NAMALWA (cell line): Measurements from ENCODE around the gene MAP4K1.
A peak's percentile ranks its signal among the peaks of the same experiment; 100 is the strongest.
"Not testable (repeated sequence)": the region's sequence is repeated elsewhere in the genome, so short reads cannot be mapped to it uniquely, and the experiment has no call there.

Source experiments
- DNase-seq: peaks from one replicate; pipeline ENCODE4 v3.0.0-alpha.2; 2015; ENCODE audit warnings: low spot score

Gene MAP4K1

DNA sequence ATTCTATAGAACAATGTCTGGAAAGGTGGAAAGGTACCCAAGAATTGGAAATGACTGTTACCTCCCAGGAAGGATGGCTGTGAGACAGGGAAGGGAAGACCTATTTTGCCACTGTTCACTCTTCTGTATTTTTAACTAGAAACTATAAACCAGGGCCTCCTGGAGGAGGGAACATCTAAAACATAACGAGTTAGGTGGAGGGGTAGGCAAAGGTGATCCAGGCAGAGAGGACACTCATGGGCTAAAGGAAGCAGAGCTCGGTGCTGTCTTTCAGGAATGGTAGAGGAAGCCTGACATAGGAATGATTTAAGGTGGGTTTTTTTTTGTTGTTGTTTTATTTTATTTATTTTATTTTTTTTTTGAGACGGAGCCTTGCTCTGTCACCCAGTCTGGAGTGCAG lies 7.1 kb upstream of the MAP4K1 start:
- no peak for DNase-seq

DNA sequence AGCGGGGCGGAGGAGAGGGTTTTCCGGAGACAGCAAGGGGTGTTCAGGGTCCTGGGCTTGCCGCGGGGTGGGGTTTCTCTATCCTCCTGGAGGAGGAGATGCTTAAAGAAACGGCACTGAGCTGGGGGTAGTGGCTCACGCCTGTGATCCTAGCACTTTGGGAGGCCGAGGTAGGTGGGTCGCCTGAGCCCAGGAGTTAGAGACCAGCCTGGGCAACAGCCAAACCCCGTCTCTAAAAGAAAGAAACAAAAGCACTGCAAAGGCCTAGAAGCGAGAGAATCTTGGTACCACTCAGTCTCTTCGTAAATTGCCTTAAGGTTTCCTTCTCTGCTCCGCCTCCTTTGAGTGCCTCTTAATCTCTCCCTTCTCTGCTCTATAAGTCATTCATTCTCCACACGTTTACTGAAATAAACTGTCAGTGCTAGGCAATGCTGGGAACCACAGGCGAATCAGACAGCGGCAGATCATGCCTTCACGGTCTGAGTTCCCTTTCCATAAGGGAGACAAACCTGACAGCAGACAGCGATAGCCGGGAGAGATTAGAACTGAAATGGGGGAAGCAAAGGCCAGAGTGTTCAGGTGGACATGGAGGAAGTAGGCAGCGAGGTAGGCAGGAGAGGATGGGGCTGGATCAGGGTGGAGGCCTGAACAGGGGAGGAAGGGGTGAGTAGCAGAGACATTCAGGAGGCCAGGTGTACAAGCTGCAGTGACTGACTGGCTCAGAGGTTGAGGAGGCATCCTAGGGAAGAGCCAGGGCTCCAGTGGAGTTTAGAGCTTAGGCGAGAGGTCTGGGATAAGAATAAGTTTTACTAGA lies 1.8 kb upstream of the MAP4K1 start:
- DNase-seq = no peak

DNA sequence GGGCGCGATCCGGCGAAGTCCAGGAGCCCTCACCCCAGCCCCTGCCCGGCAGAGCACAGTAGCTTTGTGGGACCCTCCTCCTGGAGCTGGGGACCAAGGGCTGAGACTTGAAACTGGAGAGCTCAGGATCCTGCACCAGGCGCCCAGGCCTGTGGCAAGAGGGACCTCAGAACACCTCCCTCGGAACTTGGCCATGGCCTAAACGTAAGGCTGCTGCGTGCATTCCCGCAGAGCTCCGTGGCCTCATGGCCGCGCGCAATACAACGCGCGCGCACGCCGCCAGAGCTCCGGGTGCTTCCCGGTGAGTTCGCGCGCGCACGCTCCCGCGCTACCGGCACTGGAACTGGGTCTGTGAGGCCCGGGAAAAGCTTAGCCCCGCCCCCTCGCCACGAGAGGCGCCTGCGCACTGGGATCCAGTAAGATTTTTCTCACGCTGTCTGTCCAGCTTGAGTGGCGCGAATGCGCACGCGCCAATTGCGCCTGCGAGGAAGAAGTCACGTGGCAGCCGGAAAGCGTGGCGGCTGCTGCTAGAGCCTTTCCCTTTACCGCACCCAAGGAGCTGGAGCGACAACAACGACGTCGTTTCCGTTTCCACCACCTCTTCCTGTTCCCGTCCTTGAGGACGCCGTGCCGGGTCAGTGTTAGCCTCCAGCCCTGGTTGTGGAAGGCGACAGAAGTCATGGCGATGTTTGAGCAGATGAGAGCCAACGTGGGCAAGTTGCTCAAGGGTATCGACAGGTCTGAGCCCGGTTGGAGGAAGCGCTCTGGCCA lies 1.0 kb upstream of the MAP4K1 start, which contains the start of gene EIF3K:
Gene EIF3K (plus strand): TSS at position 599 of the 771 bp plus-strand sequence. CDS start 81 bp downstream, at position 680.
- peak; percentile 99 for DNase-seq

GRCh38 chr19:38617283-38617763 lies 430 bp downstream of the MAP4K1 start:
- peak; percentile 65 for DNase-seq

DNA sequence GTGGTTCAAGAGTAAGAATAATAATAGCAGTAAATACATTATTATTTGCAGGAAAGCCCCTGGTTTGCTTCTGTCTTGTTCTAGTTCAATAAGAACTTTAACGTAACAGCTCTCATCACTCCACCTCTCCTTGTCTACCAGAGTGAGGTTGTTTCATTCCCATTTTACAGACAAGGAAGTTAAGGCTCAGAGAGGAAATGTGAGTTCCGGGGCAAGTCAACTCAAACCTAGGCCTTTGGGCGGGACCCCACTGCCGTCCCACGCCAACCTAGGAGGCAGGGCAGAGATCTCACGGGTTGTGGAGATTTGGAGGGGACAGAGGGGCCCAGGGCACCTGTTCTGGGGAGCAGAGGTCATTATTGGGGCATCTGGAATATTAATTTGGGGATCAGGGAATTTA lies 1.5 kb downstream of the MAP4K1 start:
- no peak for DNase-seq

DNA sequence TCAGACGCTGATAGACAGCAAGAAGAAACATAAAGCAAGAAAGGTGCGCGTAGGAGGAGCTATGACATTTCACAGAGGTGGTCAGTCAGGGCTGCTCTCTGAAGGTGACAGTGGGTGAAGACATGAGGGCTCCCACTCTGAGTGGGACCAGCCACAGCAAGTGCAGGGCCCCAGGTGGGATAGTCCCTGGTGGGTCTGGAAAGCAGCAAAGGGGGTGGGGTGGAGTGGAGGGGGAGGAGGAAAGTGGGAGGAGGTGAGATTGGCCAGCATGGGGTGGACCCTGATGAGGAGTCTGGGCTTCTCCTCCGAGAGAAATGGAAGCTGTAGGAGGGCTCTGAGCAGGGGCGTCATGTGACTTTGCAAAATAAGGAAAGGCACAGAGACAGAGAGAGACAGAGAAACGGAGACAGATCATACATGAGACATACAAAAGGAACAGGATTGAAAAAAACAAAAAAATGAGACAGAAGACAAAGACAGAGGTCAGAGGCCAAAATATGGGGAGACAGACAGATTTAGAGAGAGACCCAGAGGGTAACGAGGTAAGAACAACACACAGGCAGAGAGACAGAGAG lies 2.7 kb downstream of the MAP4K1 start:
- DNase-seq = no peak

- DNase-seq = no peak
Observed at GRCh38 chr19:38614289-38614688, 3.5 kb downstream of the MAP4K1 start.

DNA sequence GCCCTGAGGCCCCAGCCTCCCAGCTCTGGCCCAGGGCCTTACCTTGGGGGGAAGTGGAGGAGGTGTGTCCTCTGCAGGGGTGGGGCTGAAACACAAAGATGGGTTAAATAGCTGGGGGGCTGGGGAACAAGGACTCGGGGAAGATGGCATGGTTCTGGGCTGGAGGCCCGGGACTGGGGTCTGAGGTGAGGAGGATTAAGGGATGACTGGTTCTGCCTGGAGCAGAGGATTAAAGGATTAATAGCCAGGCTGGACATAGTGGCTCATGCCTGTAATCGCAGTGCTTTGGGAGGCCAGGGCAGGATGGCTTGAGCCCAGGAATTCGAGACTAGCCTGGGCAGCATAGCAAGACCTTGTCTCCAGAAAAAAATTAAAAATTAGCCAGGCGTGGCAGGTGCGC lies 11.6 kb downstream of the MAP4K1 start:
- no peak for DNase-seq

GRCh38 chr19:38602856-38603255 lies 14.9 kb downstream of the MAP4K1 start:
- not testable (repeated sequence) for DNase-seq

- DNase-seq = no peak
Observed at GRCh38 chr19:38599722-38600121, 18.0 kb downstream of the MAP4K1 start.

- no peak for DNase-seq
Observed at GRCh38 chr19:38597075-38597474, 20.7 kb downstream of the MAP4K1 start.

DNA sequence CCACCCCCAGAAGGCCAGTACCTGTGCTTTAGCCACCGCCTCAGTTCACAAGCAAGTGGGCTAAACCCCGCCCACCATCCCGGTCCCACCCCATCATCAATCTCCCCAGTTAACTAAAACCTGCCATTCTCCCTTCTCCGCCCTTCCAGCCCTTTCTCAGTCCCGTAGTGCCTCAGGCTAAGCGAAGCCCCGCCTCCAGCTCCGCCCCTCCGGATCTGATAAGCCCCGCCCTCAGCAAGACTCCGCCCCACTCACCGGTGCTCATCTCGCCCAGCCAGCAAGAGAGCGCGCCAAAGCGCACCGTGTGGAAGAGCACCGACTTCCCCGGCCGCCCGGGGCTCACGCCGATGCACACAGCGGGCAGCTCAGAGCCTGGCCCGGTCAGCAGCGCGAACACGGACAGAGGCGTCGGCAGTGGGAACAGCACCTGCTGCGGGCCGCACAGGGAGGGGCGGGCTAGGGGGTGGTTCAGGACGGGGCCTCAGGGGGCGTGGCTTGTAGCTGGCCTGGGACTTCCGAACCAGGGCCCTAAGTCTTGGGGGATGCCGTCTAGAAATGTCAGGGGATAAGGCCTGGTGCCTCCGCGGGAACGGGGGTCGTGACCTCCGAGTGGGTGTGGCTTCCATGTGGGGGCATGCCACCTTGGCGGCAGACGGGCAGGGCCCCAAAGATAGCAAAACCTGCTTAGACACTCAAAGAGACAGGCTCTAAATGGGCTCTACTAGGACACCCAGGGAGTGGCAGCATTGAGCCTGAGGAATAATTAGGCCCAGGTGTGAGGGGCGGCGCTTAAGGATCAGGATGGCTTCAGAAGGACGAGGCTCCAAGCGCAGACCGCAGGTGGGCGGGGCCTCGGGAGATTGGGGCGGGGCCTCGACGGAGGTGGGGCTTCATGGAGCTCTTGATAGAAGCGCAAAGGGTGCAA lies 21.4 kb downstream of the MAP4K1 start:
- DNase-seq = no peak

- DNase-seq = no peak
Observed at GRCh38 chr19:38592940-38593339, 24.8 kb downstream of the MAP4K1 start.

- DNase-seq = no peak
Observed at GRCh38 chr19:38588041-38588440, 29.7 kb downstream of the MAP4K1 start.

- DNase-seq = no peak
Observed at GRCh38 chr19:38587562-38587961, 30.2 kb downstream of the MAP4K1 start.

DNA sequence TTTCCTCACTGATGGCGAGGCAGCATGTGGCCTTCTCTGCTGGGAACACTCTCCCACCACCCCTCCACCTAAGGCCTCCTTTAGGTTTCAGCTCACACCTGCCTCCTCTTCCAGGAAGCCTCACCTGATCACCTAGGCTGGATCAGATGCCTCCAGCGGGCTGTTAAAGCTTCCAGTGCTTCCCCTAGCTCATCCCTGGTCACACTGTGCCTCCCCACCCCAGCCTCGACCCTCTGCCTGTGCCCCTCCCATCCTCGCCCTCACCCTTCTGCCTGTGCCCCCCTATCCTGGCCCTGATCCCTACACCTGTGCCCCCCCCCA lies 33.8 kb downstream of the MAP4K1 start:
- no peak for DNase-seq

DNA sequence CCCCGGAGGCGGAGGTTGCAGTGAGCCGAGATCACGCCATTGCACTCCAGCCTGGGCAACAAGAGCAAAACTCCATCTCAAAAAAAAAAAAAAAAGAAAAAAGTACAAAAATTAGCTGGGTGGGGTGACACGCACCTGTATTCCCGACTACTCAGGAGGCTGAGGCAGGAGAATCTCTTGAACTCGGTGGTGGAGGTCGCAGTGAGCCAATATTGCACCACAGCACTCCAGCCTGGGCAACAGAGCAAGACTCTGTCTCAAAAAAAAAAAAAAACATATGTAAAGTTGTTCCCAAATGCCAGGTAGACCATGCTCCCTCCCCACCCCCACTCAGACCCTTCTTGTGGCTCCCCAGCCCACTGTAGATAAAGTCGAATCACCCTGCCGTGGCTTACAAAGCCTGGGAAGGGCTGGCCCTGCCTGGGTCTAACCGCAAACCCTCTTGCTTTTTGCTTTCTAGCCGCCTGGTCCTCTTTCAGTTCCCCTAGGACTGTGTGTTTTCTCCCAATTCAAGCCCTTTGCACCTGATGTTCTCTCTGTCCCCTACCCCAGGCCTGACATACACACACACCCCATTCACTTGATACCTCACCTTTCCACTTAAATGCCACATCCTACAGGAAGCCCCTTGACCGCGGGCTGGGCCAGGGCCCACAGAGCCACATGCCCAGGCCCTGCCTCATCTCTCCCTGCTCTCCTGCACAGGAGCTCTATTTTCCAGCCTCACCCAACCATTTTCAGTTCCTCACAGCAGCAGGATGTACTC lies 34.4 kb downstream of the MAP4K1 start:
- DNase-seq = no peak

DNA sequence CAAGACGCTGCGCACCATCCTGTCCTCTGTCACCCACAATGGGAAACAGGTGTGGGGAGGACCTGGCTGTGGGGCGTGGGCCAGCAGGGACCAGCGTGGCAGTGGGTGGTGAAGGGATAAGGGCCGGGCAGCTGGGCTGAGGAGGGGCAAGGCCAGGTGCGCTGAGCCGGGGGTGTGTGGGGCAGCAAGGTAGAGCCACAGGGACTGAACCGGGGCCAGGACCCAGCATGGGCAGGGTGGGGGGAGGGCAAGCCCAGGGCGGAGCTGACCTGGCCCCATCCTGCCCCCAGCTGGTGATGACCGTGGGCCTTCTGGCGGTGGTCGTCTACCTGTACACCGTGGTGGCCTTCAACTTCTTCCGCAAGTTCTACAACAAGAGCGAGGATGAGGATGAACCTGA lies 37.7 kb downstream of the MAP4K1 start:
- DNase-seq = no peak

- not testable (repeated sequence) for DNase-seq
Observed at GRCh38 chr19:38579304-38579703, 38.4 kb downstream of the MAP4K1 start.

GRCh38 chr19:38577826-38578225 lies 39.9 kb downstream of the MAP4K1 start:
- DNase-seq = no peak

- no peak for DNase-seq
Observed at GRCh38 chr19:38571682-38572081, 46.1 kb downstream of the MAP4K1 start.
